ENCODE measurements around the gene ADCYAP1R1. TPM values are rescaled to one million over a fixed set of nuclear protein-coding genes. Genes with fewer than 3 reads are reported as not detected.
"Not testable (repeated sequence)": the region's sequence is repeated elsewhere in the genome, so short reads cannot be mapped to it uniquely, and the experiment has no call there.

ADCYAP1R1 gene
- total RNA-seq, 2 experiments from 2014 or later, result not detected

GRCh38 chr7:31146030-31146429 lies 93.9 kb downstream of the ADCYAP1R1 start:
- no peak for DNase-seq (ENCODE audit: low spot score)
- no peaks in the 10 kb centered on the region for H3K4me1 ChIP-seq (ENCODE audit: insufficient read depth, low read length, poor library complexity, severe bottlenecking)
- no peaks in the 10 kb centered on the region for H3K9me3 ChIP-seq (ENCODE audit: low read length)
- no peak overlapping the region for H3K4me3 ChIP-seq (ENCODE audit: low read depth, low read length, poor library complexity, severe bottlenecking)
- peaks cover 3% of the 10 kb centered on the region; the same call in 1 of the 2 replicates for H3K9me2 ChIP-seq (ENCODE audit: insufficient read depth, low read length)
- no TSS peak for BruUV-seq (replicated peaks)
- H3K27ac ChIP-seq (ENCODE audit: low read depth, low read length, poor library complexity, severe bottlenecking), result no peak overlapping the region
- intact Hi-C loops (cut with micrococcal nuclease; ENCODE audit: unreplicated experiment), result no loop called here
- no peaks in the 10 kb centered on the region for H3K79me2 ChIP-seq (ENCODE audit: insufficient read depth, low read depth, low read length)
- ChIA-PET CTCF (ENCODE audit: unreplicated experiment) (no interaction called here), POLR2A (no interaction called here)
- no peaks in the 10 kb centered on the region for H4K20me1 ChIP-seq (ENCODE audit: insufficient read depth, low read length)
- H3K36me3 ChIP-seq (ENCODE audit: insufficient read depth, low read length), result no peaks in the 10 kb centered on the region
- TF ChIP-seq EZH2phosphoT487 (IDR thresholded peaks at IDR 0.05; ENCODE audit: borderline replicate concordance, low read depth, low read length) (no peak), CTCF (conservative IDR thresholded peaks at IDR 0.05; ENCODE audit: low read length) (no peak)
- no peak overlapping the region for H3K4me2 ChIP-seq (ENCODE audit: low read length)
- H2AFZ ChIP-seq (ENCODE audit: low read length), result no peak overlapping the region

- Histone ChIP-seq H3K9me3 (ENCODE audit: low read length) (no peaks in the 10 kb centered on the region), H4K20me1 (ENCODE audit: insufficient read depth, low read length) (no peaks in the 10 kb centered on the region), H3K4me2 (ENCODE audit: low read length) (no peak overlapping the region), H3K4me1 (ENCODE audit: insufficient read depth, low read length, poor library complexity, severe bottlenecking) (no peaks in the 10 kb centered on the region), H3K36me3 (ENCODE audit: insufficient read depth, low read length) (no peaks in the 10 kb centered on the region), H3K4me3 (ENCODE audit: low read depth, low read length, poor library complexity, severe bottlenecking) (no peak overlapping the region), H3K9me2 (ENCODE audit: insufficient read depth, low read length) (peaks cover 3% of the 10 kb centered on the region; the same call in 1 of the 2 replicates), H2AFZ (ENCODE audit: low read length) (no peak overlapping the region), H3K27ac (ENCODE audit: low read depth, low read length, poor library complexity, severe bottlenecking) (no peak overlapping the region), H3K79me2 (ENCODE audit: insufficient read depth, low read depth, low read length) (no peaks in the 10 kb centered on the region)
- ChIA-PET CTCF (ENCODE audit: unreplicated experiment) (no interaction called here), POLR2A (no interaction called here)
- intact Hi-C loops (cut with micrococcal nuclease; ENCODE audit: unreplicated experiment), result no loop called here
- TF ChIP-seq EZH2phosphoT487 (IDR thresholded peaks at IDR 0.05; ENCODE audit: borderline replicate concordance, low read depth, low read length) (no peak), CTCF (conservative IDR thresholded peaks at IDR 0.05; ENCODE audit: low read length) (no peak)
- DNase-seq (ENCODE audit: low spot score), result no peak
- BruUV-seq (replicated peaks), result no TSS peak
Measured at GRCh38 chr7:31146538-31146937, 94.4 kb downstream of the ADCYAP1R1 start.

GRCh38 chr7:31151849-31152248 lies 99.7 kb downstream of the ADCYAP1R1 start:
- Histone ChIP-seq H3K4me3 (ENCODE audit: low read depth, low read length, poor library complexity, severe bottlenecking) (no peak overlapping the region), H3K9me2 (ENCODE audit: insufficient read depth, low read length) (peaks cover 3% of the 10 kb centered on the region; the same call in 1 of the 2 replicates), H4K20me1 (ENCODE audit: insufficient read depth, low read length) (no peaks in the 10 kb centered on the region), H3K27ac (ENCODE audit: low read depth, low read length, poor library complexity, severe bottlenecking) (no peak overlapping the region), H3K79me2 (ENCODE audit: insufficient read depth, low read depth, low read length) (no peaks in the 10 kb centered on the region), H3K4me1 (ENCODE audit: insufficient read depth, low read length, poor library complexity, severe bottlenecking) (no peaks in the 10 kb centered on the region), H2AFZ (ENCODE audit: low read length) (no peak overlapping the region), H3K9me3 (ENCODE audit: low read length) (no peaks in the 10 kb centered on the region), H3K4me2 (ENCODE audit: low read length) (no peak overlapping the region), H3K36me3 (ENCODE audit: insufficient read depth, low read length) (no peaks in the 10 kb centered on the region)
- POLR2A ChIA-PET, result no interaction called here
- TF ChIP-seq EZH2phosphoT487 (IDR thresholded peaks at IDR 0.05; ENCODE audit: borderline replicate concordance, low read depth, low read length), result no peak
- intact Hi-C loops (cut with micrococcal nuclease; ENCODE audit: unreplicated experiment), result no loop called here
- no peak for DNase-seq (ENCODE audit: low spot score)
- no TSS peak for BruUV-seq (replicated peaks)
- CTCF ChIA-PET (ENCODE audit: unreplicated experiment), result no interaction called here

- H3K36me3 ChIP-seq (ENCODE audit: insufficient read depth, low read length); H3K4me2 ChIP-seq (ENCODE audit: low read length); H3K4me3 ChIP-seq (ENCODE audit: low read depth, low read length, poor library complexity, severe bottlenecking); H3K4me1 ChIP-seq (ENCODE audit: insufficient read depth, low read length, poor library complexity, severe bottlenecking); H3K79me2 ChIP-seq (ENCODE audit: insufficient read depth, low read depth, low read length); H3K9me3 ChIP-seq (ENCODE audit: low read length); H2AFZ ChIP-seq (ENCODE audit: low read length); H4K20me1 ChIP-seq (ENCODE audit: insufficient read depth, low read length); BruUV-seq (replicated peaks); intact Hi-C loops (cut with micrococcal nuclease; ENCODE audit: unreplicated experiment); CTCF ChIA-PET (ENCODE audit: unreplicated experiment); DNase-seq (ENCODE audit: low spot score); H3K9me2 ChIP-seq (ENCODE audit: insufficient read depth, low read length); H3K27ac ChIP-seq (ENCODE audit: low read depth, low read length, poor library complexity, severe bottlenecking): not testable (repeated sequence)
- POLR2A ChIA-PET, result interaction anchor here (0.6 kb wide), 1 partner anchor 595 kb away, joined by 8 read pairs; no protein-coding TSS in a partner anchor
Measured at GRCh38 chr7:31153318-31153717, 101.2 kb downstream of the ADCYAP1R1 start.

Data from OCI-LY7 (cell line).